K562 (cell line): Measurements from ENCODE around the gene IFT172. TPM values are rescaled to one million over a fixed set of nuclear protein-coding genes. Genes with fewer than 3 reads are reported as not detected.

Source experiments
- ATAC-seq: fragments of 200-7000 bp; cut with Tn5 transposase; 3 replicates; pipeline ENCODE4 v1.9.1; 2020; ENCODE audit warnings: moderate library complexity
- BruUV-seq: library from RNA; stranded (reverse); fragments of 400-500 nt; replicated peaks from 2 replicates; lab custom pipeline; 2021; lab: Mats Ljungman, UMichigan
- CTCF ChIA-PET: fragments of 300-600 bp; formaldehyde crosslinking; extraction: SDS; loops from one replicate; lab custom pipeline; 2021; ENCODE audit warnings: low intra/inter-chr PET ratio; lab: Yijun Ruan, JAX
- POLR2A ChIA-PET: fragments of 300-600, 350-650 bp; sonication (Branson Sonifier 250); formaldehyde crosslinking; extraction: SDS; loops from one replicate; lab custom pipeline; 2021; ENCODE audit warnings: antibody characterized with exemption, inconsistent platforms; lab: Yijun Ruan, JAX
- DNase-seq, 4 experiments: peaks; one replicate each; pipeline versions ENCODE4 v3.0.0 to v3.0.0-alpha.2; 2011 to 2018; ENCODE audit warnings: low spot score in 3 of 4, mixed read lengths in 3 of 4; ENCODE audit errors: extremely low read depth in 1 of 4
- FAIRE-seq: peaks from 2 replicates; lab custom pipeline; 2011; peaks lifted over from hg19 to GRCh38; lab: Jason Lieb, UNC
- H2AFZ ChIP-seq: 2 replicates; pipeline ENCODE4 v1.6.0; 2011; ENCODE audit warnings: low read depth, low read length, control low read depth, inconsistent platforms
- H3K27ac ChIP-seq: fragments of 200-600 bp; 3 replicates; pipeline ENCODE4 v1.8.0; 2011; ENCODE audit warnings: low read depth, mild to moderate bottlenecking, control low read depth, inconsistent platforms, low read length, moderate library complexity, mixed read lengths; ENCODE audit errors: extremely low read depth
- H3K27me3 ChIP-seq, 2 experiments: fragments of 300-600 bp in 1 of 2; 2 replicates in 1 of 2; 3 replicates in 1 of 2; pipeline versions ENCODE4 v1.6.0 to v1.8.0; 2011; ENCODE audit warnings: inconsistent platforms in 2 of 2, low read length in 2 of 2, mild to moderate bottlenecking in 1 of 2, mixed read lengths in 1 of 2, moderate library complexity in 1 of 2; ENCODE audit not compliant: control insufficient read depth in 2 of 2, insufficient read depth in 2 of 2
- H3K36me3 ChIP-seq: fragments of 300-600 bp; 3 replicates; pipeline ENCODE4 v1.8.0; 2011; ENCODE audit warnings: mild to moderate bottlenecking, low read length, inconsistent platforms; ENCODE audit not compliant: control insufficient read depth, insufficient read depth
- H3K4me1 ChIP-seq, 2 experiments: fragments of 200-600 bp in 1 of 2; replicated peaks in 1 of 2; 2 replicates in 1 of 2; 3 replicates in 1 of 2; pipeline versions ENCODE4 v1.5.1 to v1.8.0; 2011; ENCODE audit warnings: inconsistent platforms in 2 of 2, low read length in 2 of 2, mild to moderate bottlenecking in 1 of 2, mixed read lengths in 1 of 2, moderate library complexity in 1 of 2; ENCODE audit not compliant: control insufficient read depth in 2 of 2, insufficient read depth in 2 of 2
- H3K4me2 ChIP-seq: 2 replicates; pipeline ENCODE4 v1.6.1; 2011; ENCODE audit warnings: low read length, control low read depth, inconsistent platforms, mixed read lengths; ENCODE audit not compliant: insufficient read depth
- H3K4me3 ChIP-seq: fragments of 200-600 bp; sonication (generic), shearing (Covaris generic); 2 replicates; pipeline ENCODE4 v1.5.1; 2016; ENCODE audit warnings: control low read depth, inconsistent platforms
- H3K79me2 ChIP-seq: fragments of 200-600 bp; 3 replicates; pipeline ENCODE4 v1.8.0; 2011; ENCODE audit warnings: low read length, inconsistent platforms; ENCODE audit not compliant: control insufficient read depth, insufficient read depth
- H3K9ac ChIP-seq, 2 experiments: 2 replicates each; pipeline versions ENCODE4 v1.6.0 to v1.6.1; 2011; ENCODE audit warnings: low read depth in 2 of 2, low read length in 2 of 2, control low read depth in 1 of 2, inconsistent platforms in 1 of 2, mild to moderate bottlenecking in 1 of 2, mixed read lengths in 1 of 2; ENCODE audit not compliant: insufficient read depth in 1 of 2
- H3K9me1 ChIP-seq: one replicate; pipeline ENCODE4 v1.6.0; 2011; ENCODE audit warnings: inconsistent platforms, mild to moderate bottlenecking, low read length, moderate library complexity; ENCODE audit not compliant: control insufficient read depth, insufficient read depth
- H3K9me3 ChIP-seq: replicated peaks from 2 replicates; pipeline ENCODE4 v1.5.1; 2011; ENCODE audit warnings: low read depth, low read length, inconsistent platforms; ENCODE audit not compliant: control insufficient read depth, insufficient read depth
- H4K20me1 ChIP-seq: replicated peaks from 2 replicates; pipeline ENCODE4 v1.6.1; 2011; ENCODE audit warnings: low read length, inconsistent platforms, mixed read lengths; ENCODE audit not compliant: control insufficient read depth, insufficient read depth
- CREB1 ChIP-seq, 2 experiments: sonication (generic) in 1 of 2; formaldehyde crosslinking in 1 of 2; IDR thresholded peaks; 2 replicates each; pipeline versions ENCODE4 v1.6.1 to v1.8.0; 2012 to 2022; ENCODE audit warnings: inconsistent platforms in 1 of 2, mild to moderate bottlenecking in 1 of 2, missing genetic modification reagents in 1 of 2, moderate library complexity in 1 of 2
- ZKSCAN8 ChIP-seq: fragments of 200-800 bp; sonication (Bioruptor generic); IDR thresholded peaks from 2 replicates; pipeline ENCODE4 v1.6.1; 2016; ENCODE audit warnings: missing genetic modification characterization, missing compliant biosample characterization
- ZNF143 ChIP-seq: sonication (generic); formaldehyde crosslinking; IDR thresholded peaks from 2 replicates; pipeline ENCODE4 v1.9.0; 2022; ENCODE audit warnings: mild to moderate bottlenecking, missing genetic modification reagents
- ZNF197 ChIP-seq: fragments of 200-800 bp; sonication (Bioruptor generic); IDR thresholded peaks from 2 replicates; pipeline ENCODE4 v1.6.1; 2016; ENCODE audit warnings: low read depth, missing genetic modification characterization, missing compliant biosample characterization
- WGBS: fragments of 100-300 bp; shearing (Covaris generic); methylation state at CpG from one replicate; pipeline ENCODE4 v1.1.6; 2016; ENCODE audit warnings: low coverage, mixed read lengths; ENCODE audit not compliant: insufficient coverage; ENCODE audit errors: missing lambda C conversion rate; 5-methylcytosine and 5-hydroxymethylcytosine counted together
- in situ Hi-C: fragments of 300-500 bp; cut with MboI; formaldehyde crosslinking; loops from 4 replicates; pipeline ENCODE4 v1.15.0; 2018; ENCODE audit warnings: inconsistent platforms, mixed read lengths
- intact Hi-C: fragments of 100-400 bp; cut with micrococcal nuclease; formaldehyde crosslinking; loops from 2 replicates; pipeline ENCODE4 v1.14.2; 2022
- polyA plus RNA-seq, 8 experiments: library from polyadenylated mRNA; depleted of rRNA in 4 of 8; stranded (reverse) in 5 of 8; unstranded in 3 of 8; fragments of >200 nt; fragmentation: Nextera tagmentation in 2 of 8; fragmentation: Illumina TruSeq in 1 of 8; extraction: Ambion mirVana in 2 of 8; extraction: Trizol in 1 of 8; gene quantifications; 2 replicates each; pipeline versions ENCODE4 v1.2.1 to v1.2.3, GENCODE V29; 2011 to 2014; ENCODE audit warnings: inconsistent platforms in 1 of 8, missing spikeins in 1 of 8
- total RNA-seq, 7 experiments: library from RNA; depleted of rRNA in 6 of 7; stranded (reverse); fragments of >200 nt in 6 of 7; fragmentation: Illumina TruSeq in 2 of 7; extraction: Trizol in 2 of 7; gene quantifications; 2 replicates each; pipeline versions ENCODE4 v1.2.1 to v1.2.3, GENCODE V29; 2011 to 2021; ENCODE audit warnings: low replicate concordance in 1 of 7
- TF ChIP-seq, protein P1 (sequence below), 2 experiments: fragments of 450-650 bp in 1 of 2; sonication (generic) in 1 of 2; formaldehyde crosslinking in 1 of 2; IDR thresholded peaks in 1 of 2; conservative IDR thresholded peaks in 1 of 2; 2 replicates each; pipeline versions ENCODE4 v1.6.1 to v1.8.1; 2016 to 2023; ENCODE audit warnings: mild to moderate bottlenecking in 2 of 2, moderate library complexity in 2 of 2, inconsistent platforms in 1 of 2, missing genetic modification reagents in 1 of 2
- TF ChIP-seq, protein P2 (sequence below): fragments of 250-450 bp; sonication (Bioruptor Pico); IDR thresholded peaks from 2 replicates; pipeline ENCODE4 v1.8.0; 2021; ENCODE audit warnings: moderate library complexity, mild to moderate bottlenecking, inconsistent platforms
- TF ChIP-seq, protein P3 (sequence below): sonication (generic); formaldehyde crosslinking; IDR thresholded peaks from 2 replicates; pipeline ENCODE4 v1.8.1; 2022; ENCODE audit warnings: missing genetic modification reagents

The IFT172 gene
- total and polyA plus RNA-seq, 9 of the 15 experiments (the other 6 are each of a cell fraction or from before 2014, with no cell fraction given) = 5.6 to 19.1 (median 13.5) TPM

DNA sequence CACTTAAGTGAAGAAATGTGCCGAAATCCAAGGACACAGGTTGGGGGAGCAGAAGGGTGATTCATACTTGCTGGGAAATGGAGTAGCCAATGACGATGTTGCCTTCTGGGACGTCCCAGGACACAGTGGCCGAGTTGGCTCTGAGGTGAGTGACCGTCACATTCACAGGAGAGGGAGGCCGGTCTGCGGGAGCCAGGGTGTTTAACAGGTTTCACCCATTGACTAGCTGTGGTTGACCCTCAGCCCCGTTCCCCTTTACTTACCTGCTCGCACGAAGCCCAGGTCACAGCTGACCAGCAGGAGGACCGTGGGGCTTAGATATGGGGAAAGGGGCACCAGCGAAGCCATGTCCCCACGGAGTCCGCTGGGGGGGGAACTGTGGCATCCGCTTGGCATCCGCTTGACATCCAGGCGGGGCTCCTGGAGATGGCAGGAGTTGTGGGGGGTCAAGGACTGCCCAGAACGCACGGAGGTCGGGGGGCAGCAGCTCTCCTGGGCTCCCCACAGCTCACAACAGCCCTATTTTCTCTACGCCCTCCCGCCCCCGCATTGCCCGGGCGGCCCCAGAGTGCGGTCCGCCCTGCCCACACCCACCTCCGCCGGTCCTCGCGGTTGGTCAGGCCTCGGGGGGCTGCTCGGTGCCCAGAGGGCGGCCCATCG lies 4.9 kb upstream of the IFT172 start (continued):
- no peak for TF ChIP-seq ZNF197 (CRISPR knock-in tag)

DNA sequence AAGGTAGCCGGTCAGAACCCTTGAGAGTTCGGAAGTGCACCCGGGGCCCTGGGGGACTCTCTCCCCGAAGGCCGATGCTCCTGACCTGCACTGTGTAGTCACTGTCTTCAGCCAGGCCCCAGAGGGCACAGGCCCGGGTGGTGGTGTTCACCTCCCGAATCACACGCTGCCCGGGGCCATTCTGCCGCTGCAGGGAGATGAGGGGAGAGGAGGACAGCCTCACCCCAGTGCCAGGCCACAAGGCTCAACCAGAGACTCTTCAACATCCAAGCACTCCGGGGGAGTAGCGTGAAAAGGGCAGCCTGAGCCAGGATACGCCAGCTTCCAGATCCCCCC lies 4.4 kb upstream of the IFT172 start:
- no TSS peak for BruUV-seq

DNA sequence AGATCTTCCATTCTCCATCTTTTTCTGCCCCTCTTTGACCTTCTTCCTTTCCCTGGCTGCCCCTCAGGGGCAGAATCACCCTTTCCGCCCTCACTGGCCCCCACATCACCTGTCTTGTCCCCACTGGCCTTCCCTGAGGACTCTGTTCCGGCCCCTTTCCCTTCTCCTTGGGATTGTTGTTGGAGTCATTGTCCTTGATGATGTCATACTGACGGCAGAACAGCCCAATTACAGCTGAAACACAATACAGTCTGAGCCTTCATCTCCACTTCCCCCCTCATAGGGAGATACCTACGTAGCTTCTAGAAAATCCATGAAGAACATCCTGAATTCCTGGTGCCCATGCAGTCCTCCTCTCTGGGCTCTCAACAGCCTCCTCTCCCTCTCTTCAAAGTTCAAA lies 3.0 kb upstream of the IFT172 start:
- FAIRE-seq (no peak), ATAC-seq (no peak), DNase-seq (no peak)
- Histone ChIP-seq H3K4me2 (no peak overlapping the region), H3K9me1 (no peaks in the 10 kb centered on the region), H3K27me3 (no peaks in the 10 kb centered on the region; a peak in 1 of 5 replicates), H3K36me3 (no peaks in the 10 kb centered on the region), H3K4me1 (peaks cover 17 to 22% of the 10 kb centered on the region in 2 experiments; a peak in 4 of 5 replicates), H3K4me3 (no peak overlapping the region), H2AFZ (no peak overlapping the region), H3K27ac (no peak overlapping the region), H3K79me2 (peaks cover 6% of the 10 kb centered on the region; the same call in 2 of the 3 replicates), H3K9me3 (no peaks in the 10 kb centered on the region), H4K20me1 (no peaks in the 10 kb centered on the region), H3K9ac (no peak overlapping the region)
- WGBS = 44% methylated on average over 3 of the region's 4 CpGs
- in situ Hi-C loops = no loop called here
- intact Hi-C loops = no loop called here
- TF ChIP-seq, protein P1, sequence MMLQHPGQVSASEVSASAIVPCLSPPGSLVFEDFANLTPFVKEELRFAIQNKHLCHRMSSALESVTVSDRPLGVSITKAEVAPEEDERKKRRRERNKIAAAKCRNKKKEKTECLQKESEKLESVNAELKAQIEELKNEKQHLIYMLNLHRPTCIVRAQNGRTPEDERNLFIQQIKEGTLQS (IDR thresholded peaks at IDR 0.05) = peak; percentile 70
- TF ChIP-seq, protein P1 (CRISPR knock-in tag; conservative IDR thresholded peaks at IDR 0.05) = no peak
- TF ChIP-seq ZNF143 (CRISPR knock-in tag) = no peak
- TF ChIP-seq, protein P2, sequence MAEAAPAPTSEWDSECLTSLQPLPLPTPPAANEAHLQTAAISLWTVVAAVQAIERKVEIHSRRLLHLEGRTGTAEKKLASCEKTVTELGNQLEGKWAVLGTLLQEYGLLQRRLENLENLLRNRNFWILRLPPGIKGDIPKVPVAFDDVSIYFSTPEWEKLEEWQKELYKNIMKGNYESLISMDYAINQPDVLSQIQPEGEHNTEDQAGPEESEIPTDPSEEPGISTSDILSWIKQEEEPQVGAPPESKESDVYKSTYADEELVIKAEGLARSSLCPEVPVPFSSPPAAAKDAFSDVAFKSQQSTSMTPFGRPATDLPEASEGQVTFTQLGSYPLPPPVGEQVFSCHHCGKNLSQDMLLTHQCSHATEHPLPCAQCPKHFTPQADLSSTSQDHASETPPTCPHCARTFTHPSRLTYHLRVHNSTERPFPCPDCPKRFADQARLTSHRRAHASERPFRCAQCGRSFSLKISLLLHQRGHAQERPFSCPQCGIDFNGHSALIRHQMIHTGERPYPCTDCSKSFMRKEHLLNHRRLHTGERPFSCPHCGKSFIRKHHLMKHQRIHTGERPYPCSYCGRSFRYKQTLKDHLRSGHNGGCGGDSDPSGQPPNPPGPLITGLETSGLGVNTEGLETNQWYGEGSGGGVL (CRISPR knock-in tag) = no peak
- TF ChIP-seq, protein P3, sequence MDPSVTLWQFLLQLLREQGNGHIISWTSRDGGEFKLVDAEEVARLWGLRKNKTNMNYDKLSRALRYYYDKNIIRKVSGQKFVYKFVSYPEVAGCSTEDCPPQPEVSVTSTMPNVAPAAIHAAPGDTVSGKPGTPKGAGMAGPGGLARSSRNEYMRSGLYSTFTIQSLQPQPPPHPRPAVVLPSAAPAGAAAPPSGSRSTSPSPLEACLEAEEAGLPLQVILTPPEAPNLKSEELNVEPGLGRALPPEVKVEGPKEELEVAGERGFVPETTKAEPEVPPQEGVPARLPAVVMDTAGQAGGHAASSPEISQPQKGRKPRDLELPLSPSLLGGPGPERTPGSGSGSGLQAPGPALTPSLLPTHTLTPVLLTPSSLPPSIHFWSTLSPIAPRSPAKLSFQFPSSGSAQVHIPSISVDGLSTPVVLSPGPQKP (CRISPR knock-in tag) = no peak
- CTCF ChIA-PET = no interaction called here
- no TSS peak for BruUV-seq
- POLR2A ChIA-PET = interaction anchor here (0.6 to 0.9 kb wide), 2 partner anchors 14 to 421 kb away, joined by 3 to 4 read pairs; partner anchors contain the start of gene OST4

More for the DNA sequence above, 4.4 kb upstream of the IFT172 start:
- intact Hi-C loops = no loop called here
- DNase-seq (no peak), FAIRE-seq (no peak), ATAC-seq (no peak)
- Histone ChIP-seq H3K4me1 (peaks cover 17 to 22% of the 10 kb centered on the region in 2 experiments; a peak in 4 of 5 replicates), H3K4me2 (peak overlapping the region; percentile 71; the same call in 1 of the 2 replicates), H4K20me1 (no peaks in the 10 kb centered on the region), H3K36me3 (no peaks in the 10 kb centered on the region), H3K79me2 (peaks cover 5% of the 10 kb centered on the region; the same call in 2 of the 3 replicates), H3K27me3 (no peaks in the 10 kb centered on the region; a peak in 1 of 5 replicates), H3K4me3 (no peak overlapping the region), H3K27ac (no peak overlapping the region), H3K9me3 (no peaks in the 10 kb centered on the region), H3K9ac (no peak overlapping the region), H3K9me1 (no peaks in the 10 kb centered on the region), H2AFZ (no peak overlapping the region; the same call in 1 of the 2 replicates)
- TF ChIP-seq CREB1 (IDR thresholded peaks at IDR 0.05) (no peak), CREB1 (CRISPR knock-in tag; IDR thresholded peaks at IDR 0.05) (peak; percentile 26; the same call in 1 of the 2 replicates), ZKSCAN8 (CRISPR knock-in tag) (no peak)
- 94% methylated on average over 7 of the region's 13 CpGs for WGBS
- ChIA-PET CTCF (no interaction called here), POLR2A (interaction anchor here (0.6 kb wide), 1 partner anchor 58 kb away, joined by 3 read pairs; no protein-coding TSS in a partner anchor)
- in situ Hi-C loops = no loop called here
